ENCODE data around the gene RIMKLB. TPM values are rescaled to one million over a fixed set of nuclear protein-coding genes. Genes with fewer than 3 reads are reported as not detected.

Gene RIMKLB
- polyA plus RNA-seq, 2 of the 4 experiments (the other 2 are of a cell fraction): 21.0 to 43.8 TPM

DNA sequence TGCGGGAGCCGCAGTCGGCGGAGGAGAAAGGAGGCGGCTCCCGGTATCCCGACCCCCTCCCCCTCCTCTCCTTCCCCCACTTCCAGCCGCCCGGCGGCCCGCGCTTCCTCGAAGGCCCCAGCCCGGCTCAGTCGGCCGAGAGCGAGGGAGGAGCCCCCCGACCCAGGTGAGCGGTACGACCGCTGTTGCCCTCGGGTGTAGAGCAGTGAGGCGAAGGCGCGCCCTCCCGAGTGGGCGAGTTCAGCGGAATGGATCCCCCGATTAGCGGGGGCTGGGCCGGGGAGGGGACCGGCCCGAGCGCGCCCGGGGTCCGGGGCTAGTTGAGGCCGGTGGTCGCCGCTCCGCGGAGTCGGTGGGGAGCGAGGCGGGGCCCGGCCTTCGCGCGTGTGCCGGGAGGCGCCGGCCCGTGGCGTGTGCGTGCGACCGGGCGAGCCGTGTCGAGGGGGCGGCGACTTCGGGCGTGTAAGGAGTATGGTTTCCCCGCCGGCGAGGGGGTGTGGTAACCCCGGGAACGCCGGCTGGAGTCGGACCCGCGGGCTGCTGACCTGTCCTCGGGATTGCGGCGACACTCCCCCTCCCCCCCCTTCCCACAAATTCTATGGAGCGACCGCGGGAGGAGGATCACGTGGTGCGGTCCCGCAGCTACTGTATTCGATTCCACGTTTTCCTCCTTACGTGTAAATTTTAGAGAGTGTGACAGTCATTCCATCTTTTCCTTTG, 501 bp downstream of the RIMKLB start (continued):
- no peak for TF ChIP-seq FOSL2 (IDR thresholded peaks at IDR 0.05)
- TF ChIP-seq FOSL2 (CRISPR knock-in tag; IDR thresholded peaks at IDR 0.05): no peak
- TF ChIP-seq MYC (IDR thresholded peaks at IDR 0.05; ENCODE audit: borderline replicate concordance, low read length): no peak; the same call in 1 of the 2 replicates
- no peak for TF ChIP-seq HOXB13 (CRISPR knock-in tag; IDR thresholded peaks at IDR 0.05; ENCODE audit: low read depth)
- TF ChIP-seq RFX5 (IDR thresholded peaks at IDR 0.05): no peak
- TF ChIP-seq, protein P1, sequence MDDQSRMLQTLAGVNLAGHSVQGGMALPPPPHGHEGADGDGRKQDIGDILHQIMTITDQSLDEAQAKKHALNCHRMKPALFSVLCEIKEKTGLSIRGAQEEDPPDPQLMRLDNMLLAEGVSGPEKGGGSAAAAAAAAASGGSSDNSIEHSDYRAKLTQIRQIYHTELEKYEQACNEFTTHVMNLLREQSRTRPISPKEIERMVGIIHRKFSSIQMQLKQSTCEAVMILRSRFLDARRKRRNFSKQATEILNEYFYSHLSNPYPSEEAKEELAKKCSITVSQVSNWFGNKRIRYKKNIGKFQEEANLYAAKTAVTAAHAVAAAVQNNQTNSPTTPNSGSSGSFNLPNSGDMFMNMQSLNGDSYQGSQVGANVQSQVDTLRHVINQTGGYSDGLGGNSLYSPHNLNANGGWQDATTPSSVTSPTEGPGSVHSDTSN (IDR thresholded peaks at IDR 0.05): no peak
- peak; percentile 27; the same call in 1 of the 2 replicates for TF ChIP-seq POLR2A (IDR thresholded peaks at IDR 0.05; ENCODE audit: low read length)
- TF ChIP-seq RCOR1 (IDR thresholded peaks at IDR 0.05; ENCODE audit: low read depth, low read length): no peak
- no peak for TF ChIP-seq EHMT2 (IDR thresholded peaks at IDR 0.05; ENCODE audit: low read depth)
- TF ChIP-seq RAD21 (conservative IDR thresholded peaks at IDR 0.05 in 1 of 2, IDR thresholded peaks at IDR 0.05 in 1 of 2): no peak
- TF ChIP-seq TP53 (CRISPR knock-in tag; IDR thresholded peaks at IDR 0.05): 0 out of 2 replicates have a peak, but pooled peaks have one; percentile 29

DNA sequence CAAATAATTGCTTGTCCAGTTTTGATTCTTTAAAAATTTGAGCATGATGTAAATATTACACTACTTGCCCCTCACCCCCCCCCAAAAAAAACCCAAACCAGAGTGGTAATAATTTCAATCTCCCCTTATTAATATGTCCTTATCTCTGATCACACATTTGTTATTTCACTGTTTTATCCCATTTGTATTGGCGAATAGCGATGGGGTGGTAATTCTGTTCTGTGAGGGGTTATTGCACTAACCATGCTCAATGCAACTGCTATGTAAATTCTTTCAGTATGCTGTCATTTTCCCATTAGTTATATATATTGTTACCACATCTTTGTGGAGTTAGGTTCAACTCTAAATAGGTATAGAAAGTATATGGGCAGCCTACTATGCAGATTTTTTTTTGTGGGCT, 1.1 kb downstream of the RIMKLB start:
- Histone ChIP-seq H3K27ac (peak overlapping the region; percentile 89 to 96), H3K4me3 (peak overlapping the region; percentile 92), H3K4me1 (peaks cover 10% of the 10 kb centered on the region; the same call in 2 of the 3 replicates), H3K9me3 (no peaks in the 10 kb centered on the region), H3K4me2 (peak overlapping the region; percentile 96)
- DNase-seq (ENCODE audit: low read depth in 1 of 2, low spot score in 1 of 2): no peak
- FAIRE-seq: no peak
- WGBS (ENCODE audit: missing lambda C conversion rate): 25% methylated on average over 2 of the region's 2 CpGs
- ChIA-PET POLR2A (no interaction called here), CTCF (no interaction called here)
- TF ChIP-seq POLR2A (IDR thresholded peaks at IDR 0.05; ENCODE audit: low read length): no peak
- TF ChIP-seq ESRRA (IDR thresholded peaks at IDR 0.05; ENCODE audit: borderline replicate concordance, low read length): no peak
- no peak for TF ChIP-seq FOSL2 (IDR thresholded peaks at IDR 0.05)
- no peak for TF ChIP-seq FOSL2 (CRISPR knock-in tag; IDR thresholded peaks at IDR 0.05)
- TF ChIP-seq NFE2L2 (conservative IDR thresholded peaks at IDR 0.05; ENCODE audit: low read length): no peak
- TF ChIP-seq RARB (CRISPR knock-in tag; IDR thresholded peaks at IDR 0.05): no peak
- TF ChIP-seq NPAS2 (CRISPR knock-in tag; IDR thresholded peaks at IDR 0.05; ENCODE audit: borderline replicate concordance): no peak
- no peak for TF ChIP-seq POLR2AphosphoS2 (conservative IDR thresholded peaks at IDR 0.05; ENCODE audit: low read length)
- TF ChIP-seq MAZ (IDR thresholded peaks at IDR 0.05; ENCODE audit: borderline replicate concordance, low read depth, low read length): no peak
- TF ChIP-seq EP300 (IDR thresholded peaks at IDR 0.05): no peak
- no peak for ATAC-seq

DNA sequence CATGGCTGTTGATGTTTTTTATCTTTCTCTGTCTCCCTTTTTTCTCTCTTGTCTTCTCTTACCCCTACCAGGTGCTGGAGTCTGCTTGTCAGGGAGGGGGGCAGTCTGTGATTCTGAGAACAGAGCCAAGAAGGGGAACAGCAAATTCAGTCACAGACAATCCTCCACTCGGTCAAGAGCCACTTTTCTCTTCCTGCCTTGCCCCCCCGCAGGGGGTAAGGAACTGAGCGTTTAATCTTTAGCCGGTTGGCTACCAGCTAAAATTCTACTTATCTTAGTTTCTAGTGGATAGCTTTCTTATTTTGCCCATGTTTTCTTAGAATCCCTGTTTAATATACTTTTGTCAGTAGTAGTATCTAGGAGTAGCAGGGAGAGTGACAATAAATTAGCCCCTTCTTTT, 1.9 kb downstream of the RIMKLB start:
- ChIA-PET POLR2A (no interaction called here), CTCF (interaction anchor here (1.2 to 1.5 kb wide), 2 partner anchors 15 to 191 kb away, joined by 3 to 4 read pairs; no protein-coding TSS in a partner anchor)
- 90% methylated on average over 4 of the region's 4 CpGs for WGBS (ENCODE audit: missing lambda C conversion rate)
- Histone ChIP-seq H3K27ac (no peak overlapping the region), H3K9me3 (no peaks in the 10 kb centered on the region), H3K4me2 (peak overlapping the region; percentile 96; the same call in 2 of the 3 replicates), H3K4me3 (peak overlapping the region; percentile 92; the same call in 1 of the 3 replicates), H3K4me1 (peaks cover 10% of the 10 kb centered on the region; the same call in 2 of the 3 replicates)
- no peak for DNase-seq (ENCODE audit: low read depth in 1 of 2, low spot score in 1 of 2)
- no peak for FAIRE-seq
- no peak for TF ChIP-seq EHMT2 (IDR thresholded peaks at IDR 0.05; ENCODE audit: low read depth)
- TF ChIP-seq, protein P2, sequence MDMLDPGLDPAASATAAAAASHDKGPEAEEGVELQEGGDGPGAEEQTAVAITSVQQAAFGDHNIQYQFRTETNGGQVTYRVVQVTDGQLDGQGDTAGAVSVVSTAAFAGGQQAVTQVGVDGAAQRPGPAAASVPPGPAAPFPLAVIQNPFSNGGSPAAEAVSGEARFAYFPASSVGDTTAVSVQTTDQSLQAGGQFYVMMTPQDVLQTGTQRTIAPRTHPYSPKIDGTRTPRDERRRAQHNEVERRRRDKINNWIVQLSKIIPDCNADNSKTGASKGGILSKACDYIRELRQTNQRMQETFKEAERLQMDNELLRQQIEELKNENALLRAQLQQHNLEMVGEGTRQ (IDR thresholded peaks at IDR 0.05): no peak
- TF ChIP-seq HOXB5 (CRISPR knock-in tag; IDR thresholded peaks at IDR 0.05): no peak
- no peak for TF ChIP-seq KDM5A (IDR thresholded peaks at IDR 0.05)
- no peak for ATAC-seq

Data from A549 (cell line).